ENCODE data around the gene SLC13A3.

The SLC13A3 gene

GRCh38 chr20:46558511-46558959 lies 92.7 kb downstream of the SLC13A3 start:
- peak; percentile 22 to 61 for DNase-seq (ENCODE audit: low read depth in 2 of 2)

DNA sequence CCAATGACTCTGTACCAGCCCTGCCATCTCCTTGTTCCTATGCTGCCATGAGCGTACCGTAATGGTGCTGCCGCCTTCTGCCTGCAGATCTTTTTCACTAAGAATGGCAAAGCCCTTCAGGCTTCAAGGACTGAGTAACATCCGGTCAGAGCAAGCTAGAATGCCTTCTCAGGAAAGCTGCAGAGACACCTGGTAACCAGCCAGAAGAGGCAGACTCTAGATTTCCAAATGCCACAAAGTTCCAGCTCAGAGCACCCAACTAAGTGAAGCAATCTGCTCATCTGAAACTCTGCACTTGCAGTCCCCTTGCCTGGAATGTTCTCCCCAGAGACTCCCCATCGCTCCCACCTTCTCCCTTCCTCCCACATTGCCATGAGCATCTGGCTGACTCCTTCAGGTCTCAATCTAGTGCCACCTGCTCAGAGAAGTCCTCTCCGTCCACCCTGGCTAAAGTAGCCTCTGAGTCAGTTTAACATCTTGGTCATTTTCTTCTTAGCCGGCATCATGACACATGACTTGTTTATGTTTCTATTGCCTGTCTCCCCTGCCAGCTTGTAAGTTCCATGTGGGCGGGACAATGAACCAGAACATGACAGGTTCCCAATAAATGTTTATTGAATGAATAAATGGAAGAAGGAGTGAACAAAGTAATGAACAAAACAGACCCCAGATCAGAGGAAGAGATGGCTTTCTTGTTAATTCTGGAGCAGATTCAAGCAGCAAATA lies 93.9 kb downstream of the SLC13A3 start:
- DNase-seq (ENCODE audit: low read depth in 2 of 2): no peak

DNA sequence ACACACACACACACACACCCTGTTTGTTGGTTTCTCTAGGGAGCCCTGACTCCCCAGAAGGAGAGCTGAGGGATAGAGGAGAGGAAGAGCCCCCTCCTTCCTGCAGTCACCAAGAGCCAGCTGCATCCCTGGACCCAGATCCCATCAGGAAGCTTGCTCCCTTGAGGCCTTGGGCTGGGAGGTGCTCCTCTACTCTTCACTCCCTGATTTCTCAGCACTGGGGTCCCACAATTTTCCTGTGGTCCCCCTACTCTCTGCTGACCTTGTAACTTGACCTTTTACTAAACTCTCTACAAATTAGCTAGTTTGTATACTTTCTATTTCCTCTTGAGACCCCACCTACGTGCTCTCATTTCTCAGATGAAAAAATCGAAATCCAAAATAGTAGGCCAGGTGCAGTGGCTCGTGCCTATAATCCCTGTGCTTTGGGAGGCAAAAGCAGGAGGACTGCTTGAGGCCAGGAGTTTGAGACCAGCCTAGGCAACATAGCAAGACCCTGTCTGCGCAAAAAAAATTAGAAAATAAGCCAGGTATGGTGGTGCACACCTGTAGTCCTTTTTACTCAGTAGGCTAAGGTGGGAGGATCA lies 95.8 kb downstream of the SLC13A3 start:
- no peak for DNase-seq (ENCODE audit: low read depth in 2 of 2)

DNA sequence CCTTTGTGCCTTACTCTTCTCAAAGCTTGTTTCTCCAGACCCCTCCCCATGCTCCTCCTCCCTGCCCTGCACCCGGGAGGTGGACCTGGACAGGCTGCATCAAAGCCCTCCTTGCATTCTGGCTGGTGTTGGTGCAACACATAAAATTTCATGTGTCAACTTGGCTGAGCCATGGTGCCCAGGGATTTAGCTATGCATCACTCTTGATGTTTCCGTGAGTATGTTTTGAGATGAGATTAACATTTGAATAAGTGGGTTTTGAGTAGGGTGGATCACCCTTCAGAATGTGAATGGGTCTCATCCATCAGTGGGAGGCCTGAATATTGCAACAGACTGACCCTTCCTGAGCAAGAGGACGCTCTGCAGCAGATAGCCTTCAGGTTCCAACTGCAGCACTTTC lies 96.4 kb downstream of the SLC13A3 start:
- DNase-seq (ENCODE audit: low read depth in 2 of 2): no peak

- no peak for DNase-seq (ENCODE audit: low read depth in 2 of 2)
Observed at GRCh38 chr20:46553926-46554325, 97.3 kb downstream of the SLC13A3 start.

DNA sequence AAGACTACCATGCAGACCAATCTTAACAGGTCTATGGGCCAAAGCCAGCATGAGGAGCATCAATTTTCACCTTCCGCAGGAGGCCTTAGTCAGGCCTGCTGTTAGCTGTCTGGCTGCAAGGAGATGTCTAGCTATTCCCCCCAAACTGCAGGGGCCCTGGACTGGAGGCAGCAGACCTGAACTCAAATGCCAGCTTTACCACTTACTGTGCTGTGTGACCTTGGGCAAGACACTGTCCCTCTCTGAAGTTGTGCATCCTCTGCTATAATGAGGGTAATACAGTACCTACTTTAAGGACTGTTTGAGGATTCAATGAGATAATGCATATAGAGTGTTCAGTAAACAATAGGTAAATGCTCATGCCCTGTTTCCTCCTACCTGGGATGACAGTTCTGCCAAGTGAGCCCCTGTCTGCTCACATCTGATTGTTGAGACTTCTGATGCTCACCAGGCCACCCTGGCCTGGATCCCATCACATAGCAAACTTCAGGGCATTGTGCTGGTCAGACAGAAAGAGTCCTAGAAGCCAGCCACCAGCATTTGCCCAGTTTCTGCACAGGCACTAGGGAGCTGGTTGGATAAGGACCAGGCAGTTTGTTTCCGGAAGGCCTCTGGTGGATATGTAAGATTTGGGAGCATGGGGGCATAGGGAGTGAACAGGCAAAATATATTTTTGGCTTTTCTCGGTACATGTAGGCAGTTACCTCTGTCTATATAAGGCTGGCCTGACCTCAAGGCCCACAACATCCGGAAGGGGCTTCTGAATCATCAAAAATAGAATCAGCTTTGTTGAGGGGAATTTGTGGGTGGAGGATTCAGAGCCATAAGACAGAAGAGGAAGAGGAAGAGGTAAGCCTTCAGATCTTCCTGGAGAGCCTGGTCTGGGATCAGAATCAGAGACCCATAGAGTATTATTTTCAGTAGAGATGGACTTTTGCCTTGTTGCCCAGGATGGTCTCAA lies 98.5 kb downstream of the SLC13A3 start:
- peak in 1 of 2 donors; percentile 42 for DNase-seq (ENCODE audit: low read depth in 2 of 2)

GRCh38 chr20:46551522-46552381 lies 99.5 kb downstream of the SLC13A3 start:
- DNase-seq (ENCODE audit: low read depth in 2 of 2): no peak

GRCh38 chr20:46550461-46550860 lies 100.8 kb downstream of the SLC13A3 start, which contains the start of gene OCSTAMP:
OCSTAMP (minus strand) TSS chr20:46550654; CDS start chr20:46550560, 94 bp downstream.
- no peak for DNase-seq (ENCODE audit: low read depth in 2 of 2)

GRCh38 chr20:46549188-46549972 lies 101.9 kb downstream of the SLC13A3 start:
- no peak for DNase-seq (ENCODE audit: low read depth in 2 of 2)

GRCh38 chr20:46548688-46549087 lies 102.6 kb downstream of the SLC13A3 start:
- DNase-seq (ENCODE audit: low read depth in 2 of 2): no peak

- DNase-seq (ENCODE audit: low read depth in 2 of 2): no peak
Observed at GRCh38 chr20:46547995-46548394, 103.3 kb downstream of the SLC13A3 start.

DNA sequence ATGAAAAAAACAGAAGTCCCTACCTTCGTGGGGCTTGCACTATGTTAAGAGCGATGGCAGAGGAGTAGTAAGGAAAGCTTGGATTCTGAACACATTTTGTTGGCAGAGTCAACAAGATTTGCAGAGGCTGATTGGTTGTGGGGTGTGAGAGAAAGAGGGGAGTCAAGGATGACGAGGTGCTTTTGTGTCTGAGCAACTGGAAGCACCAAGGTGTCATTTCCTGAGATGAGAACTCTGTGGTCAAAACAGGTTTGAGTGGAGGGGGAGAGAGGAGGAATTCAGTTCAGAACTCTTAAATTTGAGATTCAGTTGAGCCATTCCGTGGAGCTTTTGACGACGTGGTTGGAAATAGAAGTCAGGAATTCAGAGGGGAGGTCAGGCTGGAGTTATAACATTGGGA lies 104.3 kb downstream of the SLC13A3 start:
- no peak for DNase-seq (ENCODE audit: low read depth in 2 of 2)

DNA sequence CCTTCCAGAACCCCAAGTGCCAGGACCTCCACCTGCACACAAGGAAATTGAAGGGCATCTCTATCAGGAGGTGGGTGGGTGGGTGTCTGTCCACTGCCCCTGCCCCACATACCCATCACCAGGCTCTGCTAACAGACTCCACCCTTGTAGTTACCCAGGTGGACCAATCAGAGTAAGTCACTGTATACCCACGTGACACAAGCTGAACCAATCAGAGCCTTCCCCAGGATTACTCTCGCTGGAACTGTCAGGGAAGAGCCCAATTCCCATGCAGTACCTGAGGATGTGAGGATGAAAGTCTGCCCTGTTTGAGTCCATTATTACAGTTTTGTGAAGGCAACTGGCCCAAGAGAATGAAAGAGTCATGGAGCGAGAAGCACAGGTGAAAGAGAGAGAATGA lies 105.0 kb downstream of the SLC13A3 start:
- no peak for DNase-seq (ENCODE audit: low read depth in 2 of 2)

GRCh38 chr20:46545827-46546138 lies 105.5 kb downstream of the SLC13A3 start:
- DNase-seq (ENCODE audit: low read depth in 2 of 2): no peak

DNA sequence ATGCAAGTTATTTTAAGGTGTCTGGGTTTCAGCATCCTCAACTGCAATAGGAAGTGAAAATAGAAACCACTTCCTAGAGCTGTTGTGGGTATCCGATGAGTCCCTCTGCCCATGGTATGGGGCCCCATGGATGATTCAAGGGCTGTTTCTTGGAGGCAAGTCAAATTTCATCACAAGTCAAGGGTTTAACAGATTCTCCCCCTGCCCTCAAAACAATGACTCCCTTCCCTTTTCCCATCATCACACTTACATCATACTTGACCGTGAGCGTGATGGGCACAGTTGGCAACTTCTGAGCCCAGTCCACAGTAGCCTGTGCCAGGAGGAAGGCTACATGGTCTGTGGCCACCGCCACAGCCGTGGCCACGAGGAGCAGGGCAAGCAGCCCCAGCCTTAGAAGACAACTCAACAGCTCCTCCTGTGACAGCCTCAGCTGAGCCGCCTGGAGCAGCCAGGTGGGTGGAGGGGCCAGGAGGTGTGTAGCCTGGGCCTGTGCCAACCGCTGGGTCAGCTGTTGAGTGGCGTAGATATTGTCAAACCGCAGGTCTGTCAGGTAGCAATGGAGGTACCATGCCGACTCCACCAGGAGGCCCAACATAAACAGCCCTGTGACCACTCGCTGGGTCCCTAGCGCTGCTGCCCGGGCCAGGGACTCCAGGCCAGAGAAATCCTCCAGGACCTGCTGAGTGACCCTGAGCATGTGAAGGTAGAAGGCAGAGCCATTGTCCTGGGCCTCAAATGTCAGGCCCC lies 106.0 kb downstream of the SLC13A3 start:
- DNase-seq (ENCODE audit: low read depth in 2 of 2): peak in 1 of 2 donors; percentile 36

GRCh38 chr20:46544576-46544975 lies 106.7 kb downstream of the SLC13A3 start:
- DNase-seq (ENCODE audit: low read depth in 2 of 2): no peak

DNA sequence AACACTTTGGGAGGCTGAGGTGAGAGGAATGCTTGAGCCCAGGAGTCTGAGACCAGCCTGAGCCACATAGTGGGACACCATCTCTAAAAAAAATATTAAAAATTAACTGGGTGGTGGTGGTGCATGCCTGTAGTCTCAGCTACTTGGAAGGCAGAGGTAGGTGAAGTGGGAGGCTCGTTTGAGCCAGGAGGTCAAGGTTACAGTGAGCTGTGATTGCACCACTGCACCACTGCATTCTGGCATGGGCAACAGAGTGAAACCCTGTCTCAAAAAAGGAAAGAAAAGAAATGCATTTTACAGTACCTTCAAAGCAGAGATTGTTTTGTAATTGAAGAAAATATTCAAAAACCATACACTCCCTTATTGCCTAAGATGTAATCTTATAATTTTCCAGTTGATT lies 107.3 kb downstream of the SLC13A3 start:
- no peak for DNase-seq (ENCODE audit: low read depth in 2 of 2)

- no peak for DNase-seq (ENCODE audit: low read depth in 2 of 2)
Observed at GRCh38 chr20:46543033-46543432, 108.2 kb downstream of the SLC13A3 start.

DNA sequence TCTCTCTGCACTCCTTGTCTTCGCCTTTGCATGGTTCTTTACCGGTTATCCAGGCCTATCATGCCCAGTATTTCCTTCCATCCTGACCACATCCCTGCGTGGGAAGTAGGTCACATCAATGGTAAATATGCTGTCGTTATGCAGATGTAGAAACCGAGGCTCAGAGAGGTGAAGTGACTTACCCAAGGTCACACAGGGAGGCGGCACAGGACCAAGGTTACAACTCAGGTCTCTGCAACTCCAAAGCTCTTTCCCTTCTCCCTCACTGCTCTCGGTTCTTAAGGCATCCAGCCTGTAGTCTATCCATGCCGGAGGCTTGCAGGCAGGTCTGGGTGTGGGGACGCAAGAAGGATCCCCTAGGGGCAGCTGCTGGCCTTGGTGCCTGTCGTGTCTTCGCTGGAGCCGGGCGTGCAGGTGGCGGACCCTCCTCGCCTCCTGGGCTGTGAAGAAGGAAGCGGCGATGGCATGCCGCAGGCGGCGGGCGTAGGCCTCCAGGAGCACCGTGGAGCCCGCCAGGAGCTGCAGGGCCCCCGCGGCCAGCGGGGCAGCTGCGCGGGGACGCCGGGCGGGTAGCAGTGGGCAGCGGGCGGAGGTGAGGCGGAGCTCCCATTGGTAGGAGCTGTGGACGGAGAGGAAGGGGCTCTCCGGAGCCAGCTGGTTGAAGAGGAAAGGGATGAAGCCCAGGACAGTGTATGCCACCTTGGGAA lies 109.9 kb downstream of the SLC13A3 start:
- DNase-seq (ENCODE audit: low read depth in 2 of 2): no peak
